GM21529 (cell line): ENCODE data around the gene SLC6A7.
A peak's percentile ranks its signal among the peaks of the same experiment; 100 is the strongest.

Experiments used
- ATAC-seq: cut with Tn5 transposase; IDR thresholded peaks from one replicate; pipeline ENCODE4 v1.9.1; 2021; ENCODE audit not compliant: unreplicated experiment

Gene SLC6A7

GRCh38 chr5:150172556-150172955, 17.3 kb upstream of the SLC6A7 start:
- no peak for ATAC-seq

GRCh38 chr5:150173161-150173560, 16.7 kb upstream of the SLC6A7 start:
- ATAC-seq: no peak

- no peak for ATAC-seq
Observed at GRCh38 chr5:150174285-150174684, 15.6 kb upstream of the SLC6A7 start.

GRCh38 chr5:150175076-150175475, 14.8 kb upstream of the SLC6A7 start:
- no peak for ATAC-seq

GRCh38 chr5:150175536-150175935, 14.3 kb upstream of the SLC6A7 start:
- peak; percentile 55 for ATAC-seq

GRCh38 chr5:150176745-150177477, 13.0 kb upstream of the SLC6A7 start:
- no peak for ATAC-seq

- ATAC-seq: no peak
Observed at GRCh38 chr5:150177721-150178120, 12.1 kb upstream of the SLC6A7 start.

- ATAC-seq: peak; percentile 52
Observed at GRCh38 chr5:150178262-150178661, 11.6 kb upstream of the SLC6A7 start.

- no peak for ATAC-seq
Observed at GRCh38 chr5:150179019-150179620, 10.7 kb upstream of the SLC6A7 start.

GRCh38 chr5:150180241-150181026, 9.4 kb upstream of the SLC6A7 start:
- ATAC-seq: no peak

GRCh38 chr5:150181027-150181426, 8.8 kb upstream of the SLC6A7 start:
- ATAC-seq: no peak

GRCh38 chr5:150181766-150182545, 7.9 kb upstream of the SLC6A7 start:
- ATAC-seq: no peak

- ATAC-seq: no peak
Observed at GRCh38 chr5:150182774-150183173, 7.1 kb upstream of the SLC6A7 start.

- no peak for ATAC-seq
Observed at GRCh38 chr5:150183436-150183835, 6.4 kb upstream of the SLC6A7 start.

- ATAC-seq: no peak
Observed at GRCh38 chr5:150184006-150184405, 5.9 kb upstream of the SLC6A7 start.

- no peak for ATAC-seq
Observed at GRCh38 chr5:150184990-150185912, 4.6 kb upstream of the SLC6A7 start.

GRCh38 chr5:150186137-150186536, 3.7 kb upstream of the SLC6A7 start:
- no peak for ATAC-seq

- ATAC-seq: no peak
Observed at GRCh38 chr5:150186897-150187296, 3.0 kb upstream of the SLC6A7 start.

GRCh38 chr5:150188146-150188842, 1.6 kb upstream of the SLC6A7 start:
- no peak for ATAC-seq

- ATAC-seq: no peak
Observed at GRCh38 chr5:150189326-150189725, 536 bp upstream of the SLC6A7 start.
